Liver (tissue), 9 donors: ENCODE measurements around the gene SRGN. TPM values are rescaled to one million over a fixed set of nuclear protein-coding genes. Genes with fewer than 3 reads are reported as not detected.

Experiments
- DNase-seq: peaks from one replicate; pipeline ENCODE4 v3.0.0-alpha.2; 2017; ENCODE audit warnings: low spot score
- H3K27ac ChIP-seq, 2 donors: one replicate each; pipeline ENCODE4 v1.7.0; 2013; ENCODE audit warnings: inconsistent platforms in 2 of 2, low read length in 2 of 2, control low read depth in 1 of 2, low read depth in 1 of 2, mild to moderate bottlenecking in 1 of 2
- H3K27me3 ChIP-seq, 4 donors: one replicate each; pipeline versions ENCODE4 v1.6.1 to v1.7.0; 2013; ENCODE audit warnings: low read length in 3 of 4, inconsistent platforms in 1 of 4, mild to moderate bottlenecking in 1 of 4, moderate library complexity in 1 of 4; ENCODE audit not compliant: control insufficient read depth in 4 of 4, insufficient read depth in 4 of 4
- H3K36me3 ChIP-seq, 4 donors: one replicate each; pipeline versions ENCODE4 v1.6.1 to v1.7.0; 2013; ENCODE audit warnings: low read length in 3 of 4, mild to moderate bottlenecking in 3 of 4, low read depth in 1 of 4, moderate library complexity in 1 of 4; ENCODE audit not compliant: control insufficient read depth in 4 of 4, insufficient read depth in 3 of 4
- H3K4me1 ChIP-seq, 4 donors: one replicate each; pipeline versions ENCODE4 v1.6.1 to v1.7.0; 2013; ENCODE audit warnings: low read length in 3 of 4, mild to moderate bottlenecking in 3 of 4, moderate library complexity in 1 of 4; ENCODE audit not compliant: control insufficient read depth in 4 of 4, insufficient read depth in 4 of 4
- H3K4me3 ChIP-seq, 3 donors: one replicate each; pipeline versions ENCODE4 v1.6.1 to v1.7.0; 2013; ENCODE audit warnings: low read length in 3 of 3, control low read depth in 1 of 3, low read depth in 1 of 3, mild to moderate bottlenecking in 1 of 3
- H3K9ac ChIP-seq, 2 donors: one replicate each; pipeline ENCODE4 v1.7.0; 2013; ENCODE audit warnings: low read length in 2 of 2, mild to moderate bottlenecking in 2 of 2, moderate library complexity in 2 of 2, control low read depth in 1 of 2, low read depth in 1 of 2
- H3K9me3 ChIP-seq, 4 donors: one replicate each; pipeline versions ENCODE4 v1.6.1 to v1.7.0; 2013; ENCODE audit warnings: low read length in 3 of 4; ENCODE audit not compliant: control insufficient read depth in 4 of 4
- CTCF ChIP-seq: fragments of 150-350 bp; IDR thresholded peaks from 2 replicates; pipeline ENCODE4 v1.5.1; 2017; ENCODE audit warnings: improper control_type of control experiment, low read depth, low read length; ENCODE audit not compliant: missing input control
- EGR1 ChIP-seq, 2 donors: IDR thresholded peaks; 2 replicates each; pipeline ENCODE4 v1.6.1; 2016 to 2018; ENCODE audit warnings: antibody characterized with exemption in 2 of 2, low read depth in 2 of 2
- FOXA1 ChIP-seq: IDR thresholded peaks from 2 replicates; pipeline ENCODE4 v1.6.1; 2016; ENCODE audit warnings: antibody characterized with exemption
- GABPA ChIP-seq, 2 donors: IDR thresholded peaks in 1 of 2; conservative IDR thresholded peaks in 1 of 2; 2 replicates each; pipeline ENCODE4 v1.6.1; 2016; ENCODE audit warnings: antibody characterized with exemption in 2 of 2, mild to moderate bottlenecking in 1 of 2, moderate library complexity in 1 of 2
- HNF4G ChIP-seq: IDR thresholded peaks from 2 replicates; pipeline ENCODE4 v1.6.1; 2016; ENCODE audit warnings: antibody characterized with exemption
- NR2F2 ChIP-seq: IDR thresholded peaks from 2 replicates; pipeline ENCODE4 v1.6.1; 2016; ENCODE audit warnings: antibody characterized with exemption
- RAD21 ChIP-seq, 2 donors: IDR thresholded peaks; 2 replicates each; pipeline ENCODE4 v1.6.1; 2016; ENCODE audit warnings: antibody characterized with exemption in 2 of 2, mild to moderate bottlenecking in 2 of 2
- REST ChIP-seq: IDR thresholded peaks from 2 replicates; pipeline ENCODE4 v1.6.1; 2016; ENCODE audit warnings: antibody characterized with exemption, mild to moderate bottlenecking
- RXRA ChIP-seq, 2 donors: IDR thresholded peaks; 2 replicates each; pipeline ENCODE4 v1.6.1; 2017 to 2018; ENCODE audit warnings: antibody characterized with exemption in 2 of 2, mild to moderate bottlenecking in 1 of 2
- SP1 ChIP-seq: IDR thresholded peaks from 2 replicates; pipeline ENCODE4 v1.6.1; 2018; ENCODE audit warnings: antibody characterized with exemption, mild to moderate bottlenecking
- YY1 ChIP-seq: IDR thresholded peaks from 2 replicates; pipeline ENCODE4 v1.6.1; 2016; ENCODE audit warnings: antibody characterized with exemption, mild to moderate bottlenecking
- whole genome bisulfite sequencing: extraction: QIAGEN DNeasy Blood & Tissue Kit; methylation state at CpG from one replicate; pipeline ENCODE4 v1.1.7; 2013; 5-methylcytosine and 5-hydroxymethylcytosine counted together
- polyA plus RNA-seq, 2 donors: library from polyadenylated mRNA; stranded (reverse) in 1 of 2; unstranded in 1 of 2; fragments of 200-250 nt in 1 of 2; fragments of >200 nt in 1 of 2; fragmentation: Nextera tagmentation in 1 of 2; extraction: Ambion mirVana in 1 of 2; gene quantifications; one replicate each; pipeline versions ENCODE4 v1.2.1 to v1.2.3, GENCODE V29; 2013 to 2015
- total RNA-seq, 2 donors: library from RNA; depleted of rRNA; stranded (reverse); fragments of >200 nt; gene quantifications; one replicate each; pipeline ENCODE4 v1.2.3, GENCODE V29; 2014
- donor health status: healthy.
- donor health status: healthy.
- donor health status: healthy.
- donor health status: healthy.
- donor health status: healthy.

Gene SRGN
- total and polyA plus RNA-seq, 4 donors: 19.5 to 305 (median 41.3) TPM

DNA sequence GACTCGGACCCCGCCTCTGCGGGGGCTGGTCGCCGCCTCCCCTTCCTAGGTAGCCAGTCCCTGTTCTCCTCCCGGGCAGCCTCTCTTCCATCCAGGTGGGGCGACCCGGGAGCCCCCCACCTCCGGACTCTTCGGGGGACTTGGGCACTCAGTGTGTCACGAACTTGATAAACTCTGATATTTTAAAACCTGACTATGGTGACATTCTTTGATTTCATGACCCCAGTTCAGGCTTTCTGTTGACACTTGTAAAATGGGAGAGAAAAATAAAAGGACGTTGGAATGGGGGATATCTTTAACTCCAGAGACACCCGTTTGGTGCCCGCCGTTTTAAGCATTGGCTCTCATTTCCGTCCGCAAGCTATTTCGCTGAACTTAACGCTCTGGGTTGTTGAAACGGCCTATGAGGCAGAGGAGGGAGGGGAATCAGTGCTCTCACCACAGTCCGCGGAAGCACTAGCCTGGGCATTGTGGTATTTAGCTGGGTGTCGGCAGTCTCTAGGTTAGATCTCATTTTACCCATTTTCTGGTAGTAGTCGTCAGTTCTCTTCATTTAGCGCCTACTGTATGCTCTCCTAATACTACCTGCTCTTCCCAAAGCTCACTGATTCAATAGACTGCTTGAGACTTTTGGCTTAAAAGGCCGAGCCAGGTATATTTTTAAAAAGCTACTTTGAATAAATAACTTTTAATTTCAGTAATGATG is 36.8 kb downstream of the SRGN start:
- under 1% methylated on average over 26 of the region's 26 CpGs for WGBS
- H3K9ac ChIP-seq: peak overlapping the region; percentile 83 to 93

GRCh38 chr10:69125554-69125953 is 37.7 kb downstream of the SRGN start:
- H3K4me3 ChIP-seq: peak overlapping the region in 1 of 3 donors; percentile 86

More for the DNA sequence above, 36.8 kb downstream of the SRGN start:
- no peaks in the 10 kb centered on the region for H3K36me3 ChIP-seq
- no peaks in the 10 kb centered on the region for H3K9me3 ChIP-seq
- H3K27ac ChIP-seq: peak overlapping the region; percentile 88 to 97
- TF ChIP-seq REST (no peak), SP1 (peak; percentile 12), NR2F2 (peak; percentile 13), RAD21 (IDR thresholded peaks at IDR 0.05) (peak in 1 of 2 donors; percentile 15), FOXA1 (no peak), YY1 (peak; percentile 31), CTCF (no peak), RXRA (IDR thresholded peaks at IDR 0.05) (peak in 1 of 2 donors; percentile 30), HNF4G (no peak)
- peak; percentile 61 for DNase-seq
- H3K4me3 ChIP-seq: peak overlapping the region; percentile 86 to 94 (median 89)
- no peaks in the 10 kb centered on the region for H3K27me3 ChIP-seq
- peaks cover 5 to 20% (median 14%) of the 10 kb centered on the region in 4 donors for H3K4me1 ChIP-seq

More at GRCh38 chr10:69125554-69125953, 37.7 kb downstream of the SRGN start:
- Histone ChIP-seq H3K27me3 (no peaks in the 10 kb centered on the region), H3K36me3 (no peaks in the 10 kb centered on the region), H3K9me3 (no peaks in the 10 kb centered on the region), H3K27ac (no peak overlapping the region), H3K9ac (peak overlapping the region in 1 of 2 donors; percentile 93), H3K4me1 (peaks cover 5 to 20% (median 14%) of the 10 kb centered on the region in 4 donors)
- no peak for DNase-seq
- 57% methylated on average over 1 of the region's 1 CpG for WGBS
- TF ChIP-seq NR2F2 (no peak), GABPA (IDR thresholded peaks at IDR 0.05 in 1 of 2, conservative IDR thresholded peaks at IDR 0.05 in 1 of 2) (no peak), YY1 (no peak), CTCF (no peak), SP1 (no peak), REST (no peak), EGR1 (IDR thresholded peaks at IDR 0.05; ENCODE audit: low read depth in 2 of 2) (no peak)
